Muscle layer of colon (tissue), 2 donors: ENCODE data around the gene SCUBE1.

Experiments
- H3K27ac ChIP-seq: one replicate; pipeline ENCODE4 v1.7.0; 2013; ENCODE audit warnings: low read depth, mild to moderate bottlenecking, low read length, moderate library complexity
- H3K27me3 ChIP-seq, 2 donors: one replicate each; pipeline ENCODE4 v1.7.0; 2013; ENCODE audit warnings: low read length in 2 of 2, mild to moderate bottlenecking in 2 of 2; ENCODE audit not compliant: insufficient read depth in 2 of 2, control insufficient read depth in 1 of 2
- H3K36me3 ChIP-seq: one replicate; pipeline ENCODE4 v1.7.0; 2013; ENCODE audit warnings: mild to moderate bottlenecking, low read length; ENCODE audit not compliant: insufficient read depth
- H3K4me1 ChIP-seq: one replicate; pipeline ENCODE4 v1.7.0; 2013; ENCODE audit warnings: mild to moderate bottlenecking, low read length; ENCODE audit not compliant: insufficient read depth
- H3K4me3 ChIP-seq, 2 donors: one replicate each; pipeline ENCODE4 v1.7.0; 2013; ENCODE audit warnings: low read length in 2 of 2, low read depth in 1 of 2, mild to moderate bottlenecking in 1 of 2, moderate library complexity in 1 of 2
- H3K9ac ChIP-seq: one replicate; pipeline ENCODE4 v1.7.0; 2013; ENCODE audit warnings: low read length
- H3K9me3 ChIP-seq: one replicate; pipeline ENCODE4 v1.7.0; 2013; ENCODE audit warnings: mild to moderate bottlenecking, low read length
- donor health status: abdominal sarcoma.
- donor health status: Adenocarcinoma of cecum.

The SCUBE1 gene

DNA sequence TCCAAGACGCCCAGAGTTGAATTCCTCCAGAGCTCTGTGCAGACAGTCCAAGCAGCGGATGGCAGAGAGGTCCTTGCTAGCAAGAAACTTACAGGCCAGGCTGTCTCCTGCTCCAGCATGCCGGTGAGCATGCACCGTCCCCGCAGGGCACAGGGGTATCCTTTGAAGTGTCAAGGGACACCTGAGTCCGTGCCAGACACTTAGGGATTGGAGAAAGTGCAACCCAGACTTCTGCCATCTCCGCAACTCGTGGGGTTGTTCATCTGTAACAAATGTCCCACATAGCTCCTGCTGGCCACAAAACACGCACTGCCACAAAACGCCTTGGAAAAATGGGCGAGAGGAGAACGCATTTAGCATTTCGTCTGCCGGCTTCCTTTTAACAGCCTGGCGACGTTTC is 178.5 kb downstream of the SCUBE1 start:
- Histone ChIP-seq H3K27ac (no peak overlapping the region), H3K27me3 (no peaks in the 10 kb centered on the region), H3K36me3 (peaks cover 14% of the 10 kb centered on the region), H3K4me1 (peaks cover 5% of the 10 kb centered on the region), H3K9me3 (no peaks in the 10 kb centered on the region), H3K9ac (no peak overlapping the region), H3K4me3 (no peak overlapping the region)

DNA sequence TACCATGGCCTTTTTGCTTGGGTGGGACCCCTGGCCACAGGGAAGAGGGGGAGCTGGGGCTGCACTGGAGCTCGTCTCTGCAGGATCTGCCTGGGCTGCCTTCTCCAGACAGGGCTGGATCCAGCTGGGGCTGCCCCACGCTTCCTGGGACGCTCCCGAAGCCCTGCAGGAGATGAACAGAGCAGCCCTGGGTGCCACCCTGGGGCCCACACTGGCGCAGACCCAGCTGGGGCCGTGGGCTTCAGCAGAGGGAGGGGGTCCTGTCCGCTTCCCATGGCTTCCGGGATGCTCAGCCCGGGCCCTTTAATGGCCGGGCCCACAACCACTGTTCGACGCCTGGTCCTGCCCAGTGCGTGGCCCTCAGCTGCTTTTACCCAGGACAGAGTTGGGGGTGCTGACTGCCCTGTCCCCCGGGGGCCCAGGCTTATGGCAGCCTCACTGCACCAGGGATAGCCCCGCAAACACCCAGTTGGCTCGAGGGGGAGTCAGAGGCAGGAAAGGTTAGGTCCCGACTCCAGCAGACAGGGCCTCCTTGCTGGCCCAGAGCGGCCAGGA is 179.9 kb downstream of the SCUBE1 start:
- H3K27me3 ChIP-seq, result no peaks in the 10 kb centered on the region
- H3K9ac ChIP-seq, result no peak overlapping the region
- H3K9me3 ChIP-seq, result no peaks in the 10 kb centered on the region
- peaks cover 14% of the 10 kb centered on the region for H3K36me3 ChIP-seq
- no peak overlapping the region for H3K4me3 ChIP-seq
- H3K4me1 ChIP-seq, result peaks cover 5% of the 10 kb centered on the region
- no peak overlapping the region for H3K27ac ChIP-seq

DNA sequence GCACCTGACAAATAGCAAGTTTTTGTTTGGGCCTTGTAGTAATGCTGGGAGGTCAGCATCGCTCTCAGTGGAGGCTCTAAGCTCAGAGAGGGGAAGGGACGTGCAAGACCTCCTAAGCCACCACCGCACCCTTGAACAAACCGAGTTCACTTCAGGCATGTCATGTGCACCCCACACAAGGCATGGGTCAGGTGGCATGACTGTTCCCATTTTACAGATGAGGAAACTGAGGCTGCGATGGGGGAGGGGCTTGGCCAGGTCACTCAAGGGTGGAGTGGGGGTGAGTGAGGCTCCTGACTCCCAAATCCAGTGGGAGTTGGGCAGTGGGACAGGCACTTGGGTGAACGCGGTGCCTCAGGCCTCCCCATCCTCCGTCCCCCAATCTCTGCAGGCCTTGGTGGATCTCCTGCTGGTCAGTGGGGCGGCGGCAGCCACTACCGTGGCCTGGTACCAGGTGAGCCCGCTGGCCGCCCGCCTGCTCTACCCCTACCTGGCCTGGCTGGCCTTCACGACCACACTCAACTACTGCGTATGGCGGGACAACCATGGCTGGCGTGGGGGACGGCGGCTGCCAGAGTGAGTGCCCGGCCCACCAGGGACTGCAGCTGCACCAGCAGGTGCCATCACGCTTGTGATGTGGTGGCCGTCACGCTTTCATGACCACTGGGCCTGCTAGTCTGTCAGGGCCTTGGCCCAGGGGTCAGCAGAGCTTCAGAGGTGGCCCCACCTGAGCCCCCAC is 180.6 kb downstream of the SCUBE1 start:
- Histone ChIP-seq H3K27me3 (no peaks in the 10 kb centered on the region), H3K4me1 (peaks cover 5% of the 10 kb centered on the region), H3K4me3 (no peak overlapping the region), H3K9me3 (no peaks in the 10 kb centered on the region), H3K36me3 (peaks cover 8% of the 10 kb centered on the region), H3K9ac (no peak overlapping the region), H3K27ac (no peak overlapping the region)

DNA sequence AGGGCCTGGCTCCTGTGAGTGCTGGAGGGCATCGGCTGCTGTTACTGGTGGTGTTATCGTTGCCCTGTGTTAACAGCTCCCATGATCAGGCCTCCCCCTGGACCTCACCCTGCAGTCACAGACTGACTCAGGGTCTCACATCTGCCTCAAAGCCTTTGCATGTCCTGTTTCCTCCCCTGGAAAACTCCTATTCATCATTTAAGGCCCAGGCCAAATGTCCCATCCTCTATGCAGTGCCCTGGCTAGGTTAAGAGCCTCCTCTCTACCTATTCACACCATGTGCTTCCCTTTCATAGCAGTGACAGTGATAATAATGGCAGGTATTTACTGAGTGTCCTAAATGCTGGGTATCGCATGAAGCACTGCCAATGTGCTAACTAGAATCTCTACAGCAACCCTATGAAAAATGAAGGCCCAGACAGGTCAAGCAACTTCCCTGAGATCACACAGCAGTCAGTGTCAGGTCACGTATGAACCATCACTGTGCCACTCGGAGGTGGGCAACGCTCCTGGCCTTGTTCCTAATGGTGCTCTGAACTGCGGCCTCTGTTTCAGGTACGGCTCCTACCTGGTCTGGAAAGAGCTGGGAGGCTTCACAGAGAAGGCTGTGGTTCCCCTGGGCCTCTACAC is 182.6 kb downstream of the SCUBE1 start:
- H3K27me3 ChIP-seq, result no peaks in the 10 kb centered on the region
- H3K9ac ChIP-seq, result no peak overlapping the region
- no peaks in the 10 kb centered on the region for H3K36me3 ChIP-seq
- H3K4me1 ChIP-seq, result peaks cover 5% of the 10 kb centered on the region
- no peaks in the 10 kb centered on the region for H3K9me3 ChIP-seq
- no peak overlapping the region for H3K27ac ChIP-seq
- no peak overlapping the region for H3K4me3 ChIP-seq

DNA sequence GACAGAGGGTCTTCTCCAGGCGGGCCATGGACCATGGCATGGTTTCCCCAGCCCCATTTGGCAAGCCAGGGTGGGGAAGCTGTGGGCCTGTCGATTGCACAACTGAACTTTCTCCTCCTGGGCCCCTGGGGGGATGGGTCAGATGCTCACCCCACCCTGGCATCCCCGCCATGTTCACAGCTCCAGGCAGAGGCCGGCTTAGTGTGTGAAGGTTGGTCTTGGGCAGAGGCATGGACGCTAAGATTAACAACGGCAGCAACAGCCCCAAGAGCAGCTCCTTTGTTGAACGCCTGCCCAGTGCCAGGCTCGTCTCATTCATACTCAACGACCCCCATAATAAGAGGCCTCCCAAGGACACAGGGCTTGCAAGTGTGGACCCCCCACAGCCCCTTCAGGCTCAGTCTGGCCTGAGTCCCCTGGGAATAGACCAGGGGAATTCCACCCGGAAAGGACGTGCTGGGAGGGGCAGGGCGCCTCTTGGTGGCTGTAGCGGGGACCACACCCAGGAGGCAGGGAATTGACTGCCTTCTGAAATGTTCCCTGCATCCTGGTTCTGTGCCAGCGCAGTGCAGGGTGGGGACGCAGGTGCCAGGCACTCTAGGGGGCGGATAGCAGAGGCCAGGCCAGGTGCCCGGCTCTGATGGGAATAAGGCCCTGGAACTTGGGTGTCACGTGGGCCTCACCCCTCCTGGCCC is 183.5 kb downstream of the SCUBE1 start:
- Histone ChIP-seq H3K4me1 (peaks cover 5% of the 10 kb centered on the region), H3K27ac (no peak overlapping the region), H3K9me3 (no peaks in the 10 kb centered on the region), H3K9ac (no peak overlapping the region), H3K4me3 (no peak overlapping the region), H3K36me3 (no peaks in the 10 kb centered on the region), H3K27me3 (no peaks in the 10 kb centered on the region)

DNA sequence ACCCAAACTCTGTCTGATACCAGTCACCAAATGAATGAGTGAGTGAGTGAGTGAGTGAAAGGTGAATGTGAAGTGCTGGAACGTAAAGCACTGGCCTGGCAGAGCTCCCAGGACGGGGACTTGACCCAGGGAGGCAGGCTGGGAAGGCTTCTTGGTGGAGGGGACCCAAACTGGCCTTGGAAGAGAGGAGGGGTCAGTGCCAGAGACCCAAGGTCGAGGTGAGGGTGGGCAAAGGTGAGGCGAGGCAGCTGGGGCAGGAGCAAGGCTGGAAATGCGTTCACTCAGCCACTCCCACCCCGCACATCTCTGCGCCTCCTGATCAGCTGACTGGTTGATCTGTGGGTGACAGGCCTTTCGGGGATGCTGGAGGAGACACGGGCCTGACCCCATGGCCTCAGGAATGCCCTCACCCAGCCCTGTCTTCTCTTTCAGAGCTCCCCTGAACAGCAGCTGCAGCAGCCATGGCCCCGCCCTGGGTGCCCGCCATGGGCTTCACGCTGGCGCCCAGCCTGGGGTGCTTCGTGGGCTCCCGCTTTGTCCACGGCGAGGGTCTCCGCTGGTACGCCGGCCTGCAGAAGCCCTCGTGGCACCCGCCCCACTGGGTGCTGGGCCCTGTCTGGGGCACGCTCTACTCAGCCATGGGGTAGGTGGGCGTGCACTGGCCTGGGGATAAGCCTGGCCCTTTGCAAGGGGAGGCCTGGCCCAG is 184.2 kb downstream of the SCUBE1 start:
- no peak overlapping the region for H3K9ac ChIP-seq
- H3K9me3 ChIP-seq, result no peaks in the 10 kb centered on the region
- no peaks in the 10 kb centered on the region for H3K36me3 ChIP-seq
- H3K4me3 ChIP-seq, result no peak overlapping the region
- H3K27me3 ChIP-seq, result no peaks in the 10 kb centered on the region
- H3K27ac ChIP-seq, result no peak overlapping the region
- H3K4me1 ChIP-seq, result peaks cover 5% of the 10 kb centered on the region

DNA sequence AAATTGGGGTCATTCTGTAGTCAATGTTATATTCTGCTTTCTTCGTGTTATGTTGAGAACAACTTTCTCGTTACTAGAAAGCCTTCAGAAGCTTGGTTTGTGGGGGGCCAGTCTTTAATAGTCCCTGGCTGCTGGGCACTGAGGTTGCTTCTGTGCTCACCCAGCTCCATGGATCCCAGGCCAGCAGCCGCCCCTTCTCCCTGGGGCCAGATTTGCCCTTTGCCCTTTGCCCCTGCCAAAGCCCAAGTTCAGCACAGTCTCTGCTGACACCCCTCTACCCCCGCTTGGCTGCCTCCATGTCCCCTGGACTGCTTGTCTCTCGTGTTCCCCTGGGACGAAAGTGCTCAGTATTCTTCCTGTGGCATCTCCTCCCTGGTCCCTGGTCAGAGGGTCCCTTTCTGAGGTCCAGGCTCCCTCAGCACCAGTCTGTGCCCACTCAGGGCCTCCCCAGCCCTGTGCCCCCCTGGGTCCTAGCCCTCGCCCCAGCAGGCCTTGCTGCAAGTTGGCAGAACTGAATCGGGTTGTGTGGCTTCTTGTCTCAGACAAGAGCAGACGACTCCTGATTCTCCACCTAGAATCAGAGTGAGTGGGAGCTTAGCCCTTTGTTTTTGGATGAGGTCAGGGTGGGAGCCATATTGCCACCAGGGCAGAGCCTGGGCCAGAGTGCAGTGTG is 185.2 kb downstream of the SCUBE1 start:
- Histone ChIP-seq H3K27me3 (no peaks in the 10 kb centered on the region), H3K36me3 (no peaks in the 10 kb centered on the region), H3K4me3 (no peak overlapping the region), H3K27ac (no peak overlapping the region), H3K9ac (no peak overlapping the region), H3K9me3 (no peaks in the 10 kb centered on the region), H3K4me1 (no peaks in the 10 kb centered on the region)

DNA sequence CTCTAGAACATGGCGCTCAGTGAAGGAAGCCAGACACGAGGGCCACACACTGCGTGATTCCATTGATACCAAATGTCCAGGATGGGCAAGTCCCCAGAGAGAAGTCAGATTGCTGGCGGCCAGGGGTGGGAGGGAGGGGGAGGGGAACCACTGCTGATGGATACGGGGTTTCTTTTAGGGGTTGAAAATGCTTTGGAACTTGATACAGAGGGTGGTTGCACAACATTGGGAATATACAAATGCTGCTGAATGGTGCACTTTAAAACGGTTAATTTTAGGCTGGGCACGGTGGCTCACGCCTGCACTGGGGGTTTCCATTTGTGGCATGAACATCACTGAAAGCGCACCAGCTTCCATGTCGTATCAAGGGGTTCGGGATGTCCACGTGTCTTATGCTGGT is 186.8 kb downstream of the SCUBE1 start:
- no peaks in the 10 kb centered on the region for H3K36me3 ChIP-seq
- H3K9me3 ChIP-seq, result no peaks in the 10 kb centered on the region
- H3K27ac ChIP-seq, result no peak overlapping the region
- no peak overlapping the region for H3K4me3 ChIP-seq
- H3K27me3 ChIP-seq, result no peaks in the 10 kb centered on the region
- H3K4me1 ChIP-seq, result peaks cover 4% of the 10 kb centered on the region
- no peak overlapping the region for H3K9ac ChIP-seq

DNA sequence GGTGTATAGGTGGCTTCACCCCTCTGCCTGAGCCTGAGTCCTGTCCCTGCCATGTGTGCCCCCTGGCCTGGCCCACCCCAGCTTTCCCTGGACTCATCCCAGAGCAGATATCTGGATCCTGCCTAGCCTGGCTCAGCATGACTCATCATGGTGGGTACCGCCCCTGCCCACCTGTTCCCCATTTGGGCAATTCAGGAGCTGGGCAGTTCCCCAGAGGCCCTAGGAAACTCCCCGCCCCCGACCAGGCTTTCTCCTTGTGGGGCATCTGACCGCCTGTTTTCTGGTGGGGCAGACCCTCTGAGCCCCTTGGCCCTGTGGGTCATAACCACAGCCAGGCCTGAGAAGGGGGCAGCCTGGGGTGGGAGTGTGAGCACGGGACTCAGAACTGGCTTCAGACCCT is 187.4 kb downstream of the SCUBE1 start:
- no peak overlapping the region for H3K27ac ChIP-seq
- H3K9ac ChIP-seq, result no peak overlapping the region

DNA sequence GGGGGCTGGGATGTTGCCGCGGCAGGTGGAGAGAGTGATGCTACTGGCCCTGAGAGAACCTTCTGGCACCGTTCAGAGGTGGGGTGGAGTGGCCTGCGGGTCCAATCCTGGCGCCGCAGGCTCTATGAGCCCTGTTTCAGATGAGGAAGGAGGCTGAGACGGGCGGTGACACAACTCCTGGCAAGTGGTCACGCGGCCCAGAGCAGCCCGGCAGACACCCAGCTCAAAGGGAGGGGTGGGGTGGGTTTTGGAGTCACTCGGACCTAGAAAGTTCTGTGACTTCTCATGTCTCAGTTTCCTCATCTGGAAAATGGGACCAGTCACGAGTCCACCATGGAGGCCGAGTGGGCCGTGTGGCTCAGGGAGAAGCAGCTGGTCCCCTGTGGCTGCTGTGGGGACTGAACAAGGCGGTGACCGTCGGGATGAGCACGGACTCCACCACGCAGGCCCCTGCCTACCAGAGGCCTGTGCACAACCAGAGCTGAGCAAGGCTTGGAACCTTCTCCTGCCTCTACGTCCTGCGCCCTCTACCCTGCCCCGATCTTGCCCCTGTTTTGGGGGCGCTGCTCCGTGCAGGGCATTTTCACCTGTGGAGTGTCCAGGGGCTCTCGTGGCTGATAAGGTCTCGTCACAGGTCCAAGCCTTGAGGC is 188.2 kb downstream of the SCUBE1 start:
- Histone ChIP-seq H3K27me3 (no peaks in the 10 kb centered on the region), H3K27ac (no peak overlapping the region), H3K4me3 (no peak overlapping the region), H3K36me3 (no peaks in the 10 kb centered on the region), H3K4me1 (peaks cover 12% of the 10 kb centered on the region), H3K9me3 (no peaks in the 10 kb centered on the region), H3K9ac (no peak overlapping the region)

More for the DNA sequence above, 187.4 kb downstream of the SCUBE1 start:
- Histone ChIP-seq H3K27me3 (no peaks in the 10 kb centered on the region), H3K4me3 (no peak overlapping the region), H3K4me1 (peaks cover 7% of the 10 kb centered on the region), H3K9me3 (no peaks in the 10 kb centered on the region), H3K36me3 (no peaks in the 10 kb centered on the region)
